Effector memory CD4-positive, alpha-beta T cell (primary cell): Measurements from ENCODE around the gene RHOBTB3.
"Not testable (repeated sequence)": the region's sequence is repeated elsewhere in the genome, so short reads cannot be mapped to it uniquely, and the experiment has no call there.

Source experiments
- DNase-seq, 3 donors: peaks; one replicate each; pipeline ENCODE4 v3.0.0-alpha.2; 2020
- H3K27ac ChIP-seq: 2 replicates; pipeline ENCODE4 v1.7.0; 2013; ENCODE audit warnings: mild to moderate bottlenecking, low read length, moderate library complexity; ENCODE audit not compliant: insufficient read depth, poor library complexity, severe bottlenecking
- H3K27me3 ChIP-seq: replicated peaks from 2 replicates; pipeline ENCODE4 v1.7.0; 2013; ENCODE audit warnings: mild to moderate bottlenecking, low read length; ENCODE audit not compliant: insufficient read depth, control insufficient read depth, poor library complexity, severe bottlenecking
- H3K36me3 ChIP-seq: 2 replicates; pipeline ENCODE4 v1.7.0; 2013; ENCODE audit warnings: mild to moderate bottlenecking, low read length, moderate library complexity; ENCODE audit not compliant: control insufficient read depth, insufficient read depth
- H3K4me1 ChIP-seq: 2 replicates; pipeline ENCODE4 v1.7.0; 2013; ENCODE audit warnings: low read length, mild to moderate bottlenecking; ENCODE audit not compliant: control insufficient read depth, insufficient read depth, poor library complexity, severe bottlenecking
- H3K4me3 ChIP-seq: 2 replicates; pipeline ENCODE4 v1.7.0; 2013; ENCODE audit warnings: low read length, low read depth, mild to moderate bottlenecking; ENCODE audit not compliant: insufficient read depth, poor library complexity, severe bottlenecking
- H3K9me3 ChIP-seq: 2 replicates; pipeline ENCODE4 v1.7.0; 2013; ENCODE audit warnings: mild to moderate bottlenecking, low read length, moderate library complexity; ENCODE audit not compliant: control insufficient read depth

RHOBTB3 gene

GRCh38 chr5:95809414-95809960 is 78.4 kb downstream of the RHOBTB3 start:
- H3K27me3 ChIP-seq, result no peaks in the 10 kb centered on the region
- peaks cover 13% of the 10 kb centered on the region for H3K36me3 ChIP-seq
- DNase-seq, result no peak
- H3K9me3 ChIP-seq, result no peaks in the 10 kb centered on the region
- no peak overlapping the region for H3K4me3 ChIP-seq
- peaks cover 55% of the 10 kb centered on the region for H3K4me1 ChIP-seq
- peak overlapping the region; percentile 68 for H3K27ac ChIP-seq

- H3K27ac ChIP-seq, result peak overlapping the region; percentile 68
- no peaks in the 10 kb centered on the region for H3K27me3 ChIP-seq
- no peak for DNase-seq
- peaks cover 21% of the 10 kb centered on the region for H3K36me3 ChIP-seq
- no peak overlapping the region for H3K4me3 ChIP-seq
- H3K9me3 ChIP-seq, result no peaks in the 10 kb centered on the region
- peaks cover 56% of the 10 kb centered on the region for H3K4me1 ChIP-seq
These were observed 79.4 kb downstream of the RHOBTB3 start for GRCh38 chr5:95810305-95811125.

GRCh38 chr5:95811126-95811423 is 79.9 kb downstream of the RHOBTB3 start:
- not testable (repeated sequence) for H3K27ac ChIP-seq
- peaks cover 62% of the 10 kb centered on the region for H3K4me1 ChIP-seq

GRCh38 chr5:95811461-95812073 is 80.4 kb downstream of the RHOBTB3 start:
- DNase-seq, H3K9me3 ChIP-seq, H3K27me3 ChIP-seq, H3K4me3 ChIP-seq: not testable (repeated sequence)
- peaks cover 67% of the 10 kb centered on the region for H3K4me1 ChIP-seq
- peak overlapping the region; percentile 57 for H3K27ac ChIP-seq
- H3K36me3 ChIP-seq, result peaks cover 30% of the 10 kb centered on the region

More at GRCh38 chr5:95811126-95811423, 79.9 kb downstream of the RHOBTB3 start:
- DNase-seq, H3K9me3 ChIP-seq, H3K4me3 ChIP-seq, H3K27me3 ChIP-seq: not testable (repeated sequence)
- peaks cover 27% of the 10 kb centered on the region for H3K36me3 ChIP-seq

GRCh38 chr5:95812074-95812471 is 80.9 kb downstream of the RHOBTB3 start:
- Histone ChIP-seq H3K4me1 (peaks cover 72% of the 10 kb centered on the region), H3K27ac (peak overlapping the region; percentile 57), H3K27me3 (no peaks in the 10 kb centered on the region), H3K4me3 (peak overlapping the region; percentile 2), H3K36me3 (peaks cover 30% of the 10 kb centered on the region), H3K9me3 (no peaks in the 10 kb centered on the region)
- DNase-seq, result no peak

GRCh38 chr5:95813035-95813434 is 81.9 kb downstream of the RHOBTB3 start:
- H3K27me3 ChIP-seq, DNase-seq, H3K9me3 ChIP-seq, H3K4me3 ChIP-seq: not testable (repeated sequence)
- H3K27ac ChIP-seq, result peak overlapping the region; percentile 6
- peaks cover 74% of the 10 kb centered on the region for H3K4me1 ChIP-seq
- peaks cover 30% of the 10 kb centered on the region for H3K36me3 ChIP-seq

- Histone ChIP-seq H3K27me3 (no peaks in the 10 kb centered on the region), H3K4me1 (peaks cover 63% of the 10 kb centered on the region), H3K27ac (peak overlapping the region; percentile 49), H3K4me3 (no peak overlapping the region), H3K9me3 (no peaks in the 10 kb centered on the region), H3K36me3 (peaks cover 30% of the 10 kb centered on the region)
- DNase-seq, result no peak
These were observed 84.1 kb downstream of the RHOBTB3 start for GRCh38 chr5:95815155-95815729.

- DNase-seq, result no peak
- Histone ChIP-seq H3K9me3 (no peaks in the 10 kb centered on the region), H3K36me3 (peaks cover 30% of the 10 kb centered on the region), H3K4me1 (peaks cover 54% of the 10 kb centered on the region), H3K27me3 (no peaks in the 10 kb centered on the region), H3K4me3 (no peak overlapping the region), H3K27ac (peak overlapping the region; percentile 75)
These were observed 85.2 kb downstream of the RHOBTB3 start for GRCh38 chr5:95816341-95816740.

GRCh38 chr5:95816776-95817175 is 85.6 kb downstream of the RHOBTB3 start:
- H3K4me1 ChIP-seq, result peaks cover 51% of the 10 kb centered on the region
- peak overlapping the region; percentile 42 for H3K4me3 ChIP-seq
- peaks cover 30% of the 10 kb centered on the region for H3K36me3 ChIP-seq
- peak overlapping the region; percentile 75 for H3K27ac ChIP-seq
- H3K27me3 ChIP-seq, result no peaks in the 10 kb centered on the region
- H3K9me3 ChIP-seq, result no peaks in the 10 kb centered on the region
- DNase-seq, result no peak

- Histone ChIP-seq H3K27ac (peak overlapping the region; percentile 75), H3K4me1 (peaks cover 44% of the 10 kb centered on the region), H3K27me3 (no peaks in the 10 kb centered on the region), H3K4me3 (peak overlapping the region; percentile 42), H3K9me3 (no peaks in the 10 kb centered on the region), H3K36me3 (peaks cover 30% of the 10 kb centered on the region)
- peak; percentile 43 to 47 (median 43) for DNase-seq
These were observed 86.3 kb downstream of the RHOBTB3 start for GRCh38 chr5:95817430-95817829.
